Large intestine (tissue), 3 donors: ENCODE data around the gene NUTM2A. TPM values are rescaled to one million over a fixed set of nuclear protein-coding genes. Genes with fewer than 3 reads are reported as not detected.
"Not testable (repeated sequence)": the region's sequence is repeated elsewhere in the genome, so short reads cannot be mapped to it uniquely, and the experiment has no call there.

Experiments used
- DNase-seq, 2 donors: peaks; one replicate each; pipeline versions ENCODE4 v3.0.0 to v3.0.0-alpha.2; 2013
- H3K27ac ChIP-seq: one replicate; pipeline ENCODE4 v1.5.1; 2013; ENCODE audit warnings: low read length
- H3K27me3 ChIP-seq: 2 replicates; pipeline ENCODE4 v1.6.1; 2013; ENCODE audit warnings: low read length; ENCODE audit not compliant: control insufficient read depth, insufficient read depth
- H3K36me3 ChIP-seq: 2 replicates; pipeline ENCODE4 v1.6.1; 2013; ENCODE audit warnings: low read length; ENCODE audit not compliant: control insufficient read depth, insufficient read depth
- H3K4me1 ChIP-seq: one replicate; pipeline ENCODE4 v1.6.1; 2013; ENCODE audit warnings: low read length; ENCODE audit not compliant: control insufficient read depth, insufficient read depth
- H3K4me3 ChIP-seq: one replicate; pipeline ENCODE4 v1.5.1; 2013; ENCODE audit warnings: low read length
- H3K9me3 ChIP-seq: one replicate; pipeline ENCODE4 v1.6.1; 2013; ENCODE audit warnings: mild to moderate bottlenecking, low read depth, low read length, moderate library complexity; ENCODE audit not compliant: control insufficient read depth
- whole genome bisulfite sequencing: methylation state at CpG from one replicate; pipeline ENCODE4 v1.1.5; 2013; ENCODE audit warnings: low lambda C conversion rate; ENCODE audit not compliant: insufficient coverage; 5-methylcytosine and 5-hydroxymethylcytosine counted together
- polyA plus RNA-seq: library from polyadenylated mRNA; unstranded; fragments of 120-200 nt; gene quantifications from one replicate; pipeline ENCODE4 v1.2.1, GENCODE V29; 2013

Gene NUTM2A
- polyA plus RNA-seq, 1 donor, result 1.3 TPM

DNA sequence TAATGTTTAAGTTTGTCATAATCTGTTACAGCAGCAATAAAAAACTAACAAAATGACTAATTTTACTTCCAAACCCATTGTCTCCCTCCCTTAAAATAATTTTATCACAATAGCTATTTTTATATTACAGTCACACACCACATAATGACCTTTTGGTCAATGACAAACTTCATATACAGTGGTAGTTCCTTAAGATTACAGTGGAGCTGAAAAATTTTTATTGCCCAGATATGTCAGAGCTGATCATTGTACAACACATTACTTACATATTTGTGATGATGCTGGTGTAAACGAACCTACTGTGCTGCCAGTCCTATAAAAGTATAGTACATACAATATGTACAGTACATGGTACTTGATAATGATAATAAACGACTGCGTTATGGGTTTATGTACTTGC lies 22.1 kb downstream of the NUTM2A start:
- not testable (repeated sequence) for H3K9me3 ChIP-seq, H3K27ac ChIP-seq, DNase-seq, H3K4me1 ChIP-seq, H3K36me3 ChIP-seq, H3K27me3 ChIP-seq, H3K4me3 ChIP-seq
- no CpG with 5 or more reads among the region's 3 CpGs for WGBS

DNA sequence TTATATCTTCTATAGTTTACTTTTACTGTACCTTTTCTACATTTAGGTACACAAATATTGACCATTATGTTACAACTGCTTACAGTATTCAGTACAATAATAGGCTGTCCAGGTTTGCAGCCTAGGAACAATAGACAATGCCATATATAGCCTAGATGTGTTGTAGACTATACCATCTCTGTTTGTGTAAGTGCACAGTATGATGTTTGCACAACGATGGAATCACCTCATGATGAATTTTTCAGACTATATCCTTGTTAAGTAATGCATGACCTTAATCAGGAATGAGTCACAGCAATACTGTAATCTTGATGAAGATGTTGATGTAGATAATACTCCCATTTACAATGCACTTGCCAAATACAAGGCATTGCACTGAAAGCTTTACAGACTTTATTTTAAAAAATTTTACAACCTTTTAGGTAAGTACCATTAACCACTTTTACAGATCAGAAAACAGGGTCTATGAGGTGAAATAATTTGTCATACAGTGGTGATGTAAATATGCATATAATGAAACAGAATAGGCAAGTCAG lies 23.6 kb downstream of the NUTM2A start:
- not testable (repeated sequence) for H3K27ac ChIP-seq, H3K4me3 ChIP-seq, DNase-seq, H3K9me3 ChIP-seq, H3K27me3 ChIP-seq, H3K4me1 ChIP-seq, H3K36me3 ChIP-seq
- WGBS, result no CpG with 5 or more reads among the region's 1 CpG

DNA sequence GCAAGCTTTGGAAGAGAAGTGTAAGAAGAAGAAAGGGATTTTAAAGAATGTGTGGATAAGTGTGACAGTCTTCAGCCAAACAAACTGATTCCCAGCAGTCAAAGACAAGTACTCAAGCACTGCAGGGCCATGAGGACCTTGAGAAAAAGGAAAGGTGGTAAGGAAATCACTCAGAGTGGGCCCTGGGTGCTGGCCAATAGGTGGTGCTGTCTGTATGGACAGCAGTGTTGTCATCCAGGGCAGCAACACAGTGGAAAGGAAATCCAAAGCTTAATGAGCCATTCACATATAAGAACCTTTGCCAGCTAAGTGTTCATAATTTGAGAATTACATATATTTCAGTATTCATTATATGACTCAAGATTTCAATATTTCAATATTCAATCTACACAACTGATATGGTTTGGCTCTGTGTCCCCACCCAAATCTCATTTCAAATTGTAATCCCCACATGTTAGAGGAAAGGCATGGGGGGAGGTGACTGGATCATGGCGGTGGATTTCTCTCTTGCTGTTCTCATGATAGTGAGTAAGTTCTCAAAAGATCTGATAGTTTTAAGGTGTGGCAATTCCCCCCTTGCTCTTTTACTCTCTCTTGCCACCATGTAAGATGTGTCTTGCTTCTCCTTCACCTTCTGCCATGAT lies 55.6 kb downstream of the NUTM2A start:
- DNase-seq, H3K36me3 ChIP-seq, H3K27ac ChIP-seq, H3K9me3 ChIP-seq, H3K4me3 ChIP-seq, H3K27me3 ChIP-seq, H3K4me1 ChIP-seq: not testable (repeated sequence)
- WGBS, result no CpG with 5 or more reads among the region's 1 CpG

Other genes with a start within 250 kb of the NUTM2A start
- not detected for gene FAM25A, start 205.2 kb upstream of the NUTM2A start, polyA plus RNA-seq
- gene GLUD1, start 130.6 kb upstream of the NUTM2A start, polyA plus RNA-seq, result 142 TPM
- 35.9 TPM for gene SHLD2, start 130.2 kb upstream of the NUTM2A start, polyA plus RNA-seq
- 3.8 TPM for gene NUTM2D, start 132.3 kb downstream of the NUTM2A start, polyA plus RNA-seq